Psoas muscle (tissue), 8 donors: ENCODE measurements around the gene FAM53B. TPM values are rescaled to one million over a fixed set of nuclear protein-coding genes. Genes with fewer than 3 reads are reported as not detected.

Experiments used
- ATAC-seq, 4 donors: fragments of 200-7000 bp; cut with Tn5 transposase; one replicate each; pipeline ENCODE4 v1.9.1; 2020; ENCODE audit warnings: moderate library complexity in 3 of 4, mild to moderate bottlenecking in 2 of 4
- DNase-seq, 2 donors: peaks; one replicate each; pipeline ENCODE4 v3.0.0-alpha.2; 2020
- H3K27ac ChIP-seq: fragments of 200-600 bp; one replicate; pipeline ENCODE4 v1.8.0; 2022
- H3K27me3 ChIP-seq, 3 donors: fragments of 200-600 bp in 1 of 3; one replicate each; pipeline versions ENCODE4 v1.6.1 to v1.8.0; 2013 to 2022; ENCODE audit warnings: low read length in 2 of 3, mild to moderate bottlenecking in 2 of 3, moderate library complexity in 1 of 3; ENCODE audit not compliant: insufficient read depth in 3 of 3
- H3K36me3 ChIP-seq, 2 donors: fragments of 200-600 bp in 1 of 2; one replicate each; pipeline versions ENCODE4 v1.6.1 to v1.8.0; 2013 to 2022; ENCODE audit warnings: low read depth in 1 of 2, mild to moderate bottlenecking in 1 of 2, moderate library complexity in 1 of 2; ENCODE audit not compliant: insufficient read depth in 1 of 2
- H3K4me1 ChIP-seq: fragments of 200-600 bp; one replicate; pipeline ENCODE4 v1.8.0; 2022
- H3K4me3 ChIP-seq: fragments of 200-600 bp; one replicate; pipeline ENCODE4 v1.8.0; 2022; ENCODE audit warnings: mild to moderate bottlenecking
- H3K9me3 ChIP-seq: fragments of 200-600 bp; one replicate; pipeline ENCODE4 v1.8.0; 2022
- CTCF ChIP-seq: fragments of 200-600 bp; IDR thresholded peaks from one replicate; pipeline ENCODE4 v1.8.0; 2022; ENCODE audit warnings: antibody characterized with exemption
- WGBS, 3 donors: extraction: QIAGEN DNeasy Blood & Tissue Kit; methylation state at CpG; one replicate each; pipeline versions ENCODE4 v1.1.6 to v1.1.7; 2013; 5-methylcytosine and 5-hydroxymethylcytosine counted together
- intact Hi-C, 2 donors: fragments of 100-400 bp; cut with DNase I; formaldehyde crosslinking; loops; one replicate each; pipeline versions ENCODE4 v1.11.0 to v1.14.2; 2022
- polyA plus RNA-seq, 3 donors: library from polyadenylated mRNA; stranded (reverse); fragments of 200-250 nt; gene quantifications; one replicate each; pipeline ENCODE4 v1.2.3, GENCODE V29; 2013
- total RNA-seq, 4 donors: library from RNA; stranded (reverse); fragmentation: NEBNext Ultra II Directional in 2 of 4; extraction: Animal tissue kit (Norgen Biotek cat#: 25700) in 2 of 4; gene quantifications; one replicate each; pipeline versions ENCODE4 v1.2.1 to v1.2.4, GENCODE V29; 2021 to 2023
- donor health status: healthy with polysubstance abuse.
- donor health status: DM: no; HTN: no; CAD: no; lungs with moderate emphysema.
- donor health status: Bipolar disorder and iron deficiency.
- donor health status: healthy.
- donor health status: DM: yes; HTN: yes; CAD: no.
- donor health status: DM: no; HTN: no; CAD: no.
- donor health status: DM: no; HTN: no; CAD: no.
- donor health status: DM: yes; HTN: yes; CAD: no.

FAM53B gene
- total and polyA plus RNA-seq, 7 donors = 31.0 to 178 (median 49.5) TPM

- Histone ChIP-seq H3K27me3 (no peaks in the 10 kb centered on the region), H3K9me3 (no peaks in the 10 kb centered on the region), H3K4me1 (peaks cover 73% of the 10 kb centered on the region), H3K36me3 (no peaks in the 10 kb centered on the region), H3K4me3 (no peak overlapping the region), H3K27ac (peak overlapping the region; percentile 67)
- DNase-seq (no peak), ATAC-seq (no peak)
- intact Hi-C loops = no loop called here
- no peak for TF ChIP-seq CTCF
- WGBS, 3 donors = 84 to 94% (median 87%) methylated on average over 13 of the region's 13 CpGs
These were observed 120.2 kb downstream of the FAM53B start for GRCh38 chr10:124624006-124624405.

- Histone ChIP-seq H3K9me3 (no peaks in the 10 kb centered on the region), H3K4me1 (peaks cover 63% of the 10 kb centered on the region), H3K27me3 (no peaks in the 10 kb centered on the region), H3K4me3 (no peak overlapping the region), H3K27ac (peak overlapping the region; percentile 76), H3K36me3 (no peaks in the 10 kb centered on the region)
- ATAC-seq (no peak), DNase-seq (no peak)
- intact Hi-C loops = no loop called here
- no peak for TF ChIP-seq CTCF
- WGBS, 3 donors = 82 to 84% (median 83%) methylated on average over 29 to 31 of the region's 31 CpGs
These were observed 121.2 kb downstream of the FAM53B start for GRCh38 chr10:124622866-124623536.

GRCh38 chr10:124622158-124622557 lies 122.0 kb downstream of the FAM53B start:
- no peak for DNase-seq
- H3K4me1 ChIP-seq = peaks cover 55% of the 10 kb centered on the region
- H3K9me3 ChIP-seq = no peaks in the 10 kb centered on the region
- ATAC-seq = peak; percentile 5 to 38 (median 20)
- peak overlapping the region; percentile 39 for H3K4me3 ChIP-seq
- 55 to 73% (median 58%) methylated on average over 13 of the region's 13 CpGs for WGBS, 3 donors
- peak overlapping the region; percentile 76 for H3K27ac ChIP-seq
- no peaks in the 10 kb centered on the region for H3K27me3 ChIP-seq
- peaks cover 0 to 3% of the 10 kb centered on the region in 2 donors for H3K36me3 ChIP-seq
- no peak for TF ChIP-seq CTCF
- intact Hi-C loops = no loop called here

GRCh38 chr10:124621637-124622036 lies 122.5 kb downstream of the FAM53B start:
- intact Hi-C loops = no loop called here
- H3K36me3 ChIP-seq = peaks cover 0 to 5% of the 10 kb centered on the region in 2 donors
- ATAC-seq = peak; percentile 43 to 58 (median 46)
- H3K4me3 ChIP-seq = peak overlapping the region; percentile 39
- H3K4me1 ChIP-seq = peaks cover 49% of the 10 kb centered on the region
- DNase-seq = no peak
- WGBS, 3 donors = 25 to 32% (median 27%) methylated on average over 13 of the region's 13 CpGs
- TF ChIP-seq CTCF = no peak
- no peaks in the 10 kb centered on the region for H3K27me3 ChIP-seq
- H3K9me3 ChIP-seq = no peaks in the 10 kb centered on the region
- H3K27ac ChIP-seq = peak overlapping the region; percentile 76
